ENCODE data around the gene WDFY2. TPM values are rescaled to one million over a fixed set of nuclear protein-coding genes. Genes with fewer than 3 reads are reported as not detected.

WDFY2 gene
- total RNA-seq, 3 donors from 2014 or later (not counting 1 experiment from before 2014, with no cell fraction given) = 29.5 to 32.1 (median 31.3) TPM

GRCh38 chr13:51776179-51776578 is 191.9 kb downstream of the WDFY2 start:
- DNase-seq (no peak), ATAC-seq (no peak)
- Histone ChIP-seq H3K4me3 (ENCODE audit: low read length) (no peak overlapping the region), H3K9me3 (ENCODE audit: control insufficient read depth, insufficient read depth, low read length) (no peaks in the 10 kb centered on the region), H3K27ac (ENCODE audit: low read length) (no peak overlapping the region), H3K4me1 (ENCODE audit: control insufficient read depth, insufficient read depth, low read length) (peaks cover 5% of the 10 kb centered on the region), H3K36me3 (ENCODE audit: control insufficient read depth, insufficient read depth, low read length) (no peaks in the 10 kb centered on the region), H3K27me3 (ENCODE audit: control insufficient read depth, insufficient read depth, low read length) (no peaks in the 10 kb centered on the region)
- Mint-ChIP-seq H3K4me3 (no peak overlapping the region), H3K4me1 (peaks cover 8 to 9% of the 10 kb centered on the region in 2 donors), H3K27me3 (ENCODE audit: low read depth in 2 of 2) (peaks cover 0 to 4% of the 10 kb centered on the region in 2 donors), H3K27ac (no peak overlapping the region), H3K36me3 (no peaks in the 10 kb centered on the region), H3K9me3 (no peaks in the 10 kb centered on the region)
- 90% methylated on average over 7 of the region's 7 CpGs for WGBS (ENCODE audit: insufficient coverage)
- TF ChIP-seq CTCF (IDR thresholded peaks at IDR 0.05) = no peak
- intact Hi-C loops (cut with micrococcal nuclease) = no loop called here

- ATAC-seq (no peak), DNase-seq (no peak)
- WGBS (ENCODE audit: insufficient coverage) = 64% methylated on average over 9 of the region's 9 CpGs
- TF ChIP-seq CTCF (IDR thresholded peaks at IDR 0.05) = no peak
- Mint-ChIP-seq H3K27me3 (ENCODE audit: low read depth in 2 of 2) (peaks cover 0 to 4% of the 10 kb centered on the region in 2 donors), H3K27ac (peak overlapping the region in 1 of 2 donors; percentile 44), H3K9me3 (no peaks in the 10 kb centered on the region), H3K4me1 (peaks cover 8 to 13% of the 10 kb centered on the region in 2 donors), H3K4me3 (no peak overlapping the region), H3K36me3 (no peaks in the 10 kb centered on the region)
- no peaks in the 10 kb centered on the region for H3K36me3 ChIP-seq (ENCODE audit: control insufficient read depth, insufficient read depth, low read length)
- no peak overlapping the region for H3K4me3 ChIP-seq (ENCODE audit: low read length)
- H3K9me3 ChIP-seq (ENCODE audit: control insufficient read depth, insufficient read depth, low read length) = no peaks in the 10 kb centered on the region
- no peak overlapping the region for H3K27ac ChIP-seq (ENCODE audit: low read length)
- intact Hi-C loops (cut with micrococcal nuclease) = no loop called here
- H3K4me1 ChIP-seq (ENCODE audit: control insufficient read depth, insufficient read depth, low read length) = peaks cover 5% of the 10 kb centered on the region
- H3K27me3 ChIP-seq (ENCODE audit: control insufficient read depth, insufficient read depth, low read length) = no peaks in the 10 kb centered on the region
These were observed 193.7 kb downstream of the WDFY2 start for GRCh38 chr13:51777921-51778320.

GRCh38 chr13:51778392-51778791 is 194.1 kb downstream of the WDFY2 start:
- H3K4me1 Mint-ChIP-seq = peaks cover 8 to 13% of the 10 kb centered on the region in 2 donors
- ATAC-seq = no peak
- intact Hi-C loops (cut with micrococcal nuclease) = no loop called here
- Histone ChIP-seq H3K27ac (ENCODE audit: low read length) (no peak overlapping the region), H3K27me3 (ENCODE audit: control insufficient read depth, insufficient read depth, low read length) (no peaks in the 10 kb centered on the region), H3K9me3 (ENCODE audit: control insufficient read depth, insufficient read depth, low read length) (no peaks in the 10 kb centered on the region), H3K4me3 (ENCODE audit: low read length) (no peak overlapping the region), H3K36me3 (ENCODE audit: control insufficient read depth, insufficient read depth, low read length) (no peaks in the 10 kb centered on the region), H3K4me1 (ENCODE audit: control insufficient read depth, insufficient read depth, low read length) (peaks cover 5% of the 10 kb centered on the region)
- peaks cover 0 to 4% of the 10 kb centered on the region in 2 donors for H3K27me3 Mint-ChIP-seq (ENCODE audit: low read depth in 2 of 2)
- WGBS (ENCODE audit: insufficient coverage) = 39% methylated on average over 11 of the region's 11 CpGs
- no peaks in the 10 kb centered on the region for H3K9me3 Mint-ChIP-seq
- peak overlapping the region in 1 of 2 donors; percentile 44 for H3K27ac Mint-ChIP-seq
- DNase-seq = no peak
- TF ChIP-seq CTCF (IDR thresholded peaks at IDR 0.05) = no peak
- H3K36me3 Mint-ChIP-seq = no peaks in the 10 kb centered on the region
- H3K4me3 Mint-ChIP-seq = no peak overlapping the region

GRCh38 chr13:51780099-51780498 is 195.8 kb downstream of the WDFY2 start:
- Histone ChIP-seq H3K9me3 (ENCODE audit: control insufficient read depth, insufficient read depth, low read length) (no peaks in the 10 kb centered on the region), H3K36me3 (ENCODE audit: control insufficient read depth, insufficient read depth, low read length) (no peaks in the 10 kb centered on the region), H3K4me3 (ENCODE audit: low read length) (no peak overlapping the region), H3K27ac (ENCODE audit: low read length) (no peak overlapping the region), H3K27me3 (ENCODE audit: control insufficient read depth, insufficient read depth, low read length) (no peaks in the 10 kb centered on the region), H3K4me1 (ENCODE audit: control insufficient read depth, insufficient read depth, low read length) (peaks cover 5% of the 10 kb centered on the region)
- Mint-ChIP-seq H3K4me1 (peaks cover 8 to 13% of the 10 kb centered on the region in 2 donors), H3K4me3 (no peak overlapping the region), H3K27me3 (ENCODE audit: low read depth in 2 of 2) (peaks cover 0 to 4% of the 10 kb centered on the region in 2 donors), H3K9me3 (no peaks in the 10 kb centered on the region), H3K27ac (no peak overlapping the region), H3K36me3 (no peaks in the 10 kb centered on the region)
- TF ChIP-seq CTCF (IDR thresholded peaks at IDR 0.05) = no peak
- ATAC-seq (no peak), DNase-seq (no peak)
- intact Hi-C loops (cut with micrococcal nuclease) = no loop called here
- 90% methylated on average over 2 of the region's 3 CpGs for WGBS (ENCODE audit: insufficient coverage)
